SU-DHL-6 (cell line): ENCODE results near the gene GUK1.

ENCODE experiments used
- EZH2phosphoT487 ChIP-seq: fragments of 200-600 bp; sonication (generic), shearing (Covaris generic); conservative IDR thresholded peaks from 2 replicates; pipeline ENCODE4 v1.6.1; 2018; ENCODE audit warnings: mild to moderate bottlenecking, antibody characterized with exemption, low read length, moderate library complexity, mixed read lengths
- TF ChIP-seq, protein P1 (sequence below): fragments of 200-600 bp; sonication (generic); IDR thresholded peaks from one replicate; pipeline ENCODE4 v1.5.1; 2017; ENCODE audit warnings: antibody characterized with exemption, mild to moderate bottlenecking, low read length, moderate library complexity; ENCODE audit not compliant: insufficient read depth, poor library complexity, severe bottlenecking

DNA sequence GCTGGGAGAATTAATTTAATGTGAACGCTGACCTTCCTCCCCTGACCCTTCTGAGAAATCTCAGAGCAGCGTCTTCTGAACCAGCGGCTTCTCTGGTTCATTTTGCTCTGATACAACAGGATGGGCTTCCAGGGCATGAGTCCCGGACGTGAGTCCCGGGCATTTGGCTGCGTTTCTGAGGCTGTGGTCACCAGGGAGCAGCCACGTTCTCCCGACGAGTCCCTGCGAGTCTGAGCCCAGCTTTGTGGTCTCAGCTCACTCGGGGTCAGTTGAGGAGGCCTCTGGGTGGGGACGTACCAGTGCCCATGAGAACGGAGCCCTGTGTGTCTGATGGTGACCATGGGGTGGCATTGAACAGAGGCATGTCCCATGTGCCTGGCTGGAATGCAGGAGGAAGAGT, 50.1 kb downstream of the GUK1 start:
- TF ChIP-seq, protein P1, sequence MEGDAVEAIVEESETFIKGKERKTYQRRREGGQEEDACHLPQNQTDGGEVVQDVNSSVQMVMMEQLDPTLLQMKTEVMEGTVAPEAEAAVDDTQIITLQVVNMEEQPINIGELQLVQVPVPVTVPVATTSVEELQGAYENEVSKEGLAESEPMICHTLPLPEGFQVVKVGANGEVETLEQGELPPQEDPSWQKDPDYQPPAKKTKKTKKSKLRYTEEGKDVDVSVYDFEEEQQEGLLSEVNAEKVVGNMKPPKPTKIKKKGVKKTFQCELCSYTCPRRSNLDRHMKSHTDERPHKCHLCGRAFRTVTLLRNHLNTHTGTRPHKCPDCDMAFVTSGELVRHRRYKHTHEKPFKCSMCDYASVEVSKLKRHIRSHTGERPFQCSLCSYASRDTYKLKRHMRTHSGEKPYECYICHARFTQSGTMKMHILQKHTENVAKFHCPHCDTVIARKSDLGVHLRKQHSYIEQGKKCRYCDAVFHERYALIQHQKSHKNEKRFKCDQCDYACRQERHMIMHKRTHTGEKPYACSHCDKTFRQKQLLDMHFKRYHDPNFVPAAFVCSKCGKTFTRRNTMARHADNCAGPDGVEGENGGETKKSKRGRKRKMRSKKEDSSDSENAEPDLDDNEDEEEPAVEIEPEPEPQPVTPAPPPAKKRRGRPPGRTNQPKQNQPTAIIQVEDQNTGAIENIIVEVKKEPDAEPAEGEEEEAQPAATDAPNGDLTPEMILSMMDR, result no peak
- no peak for TF ChIP-seq EZH2phosphoT487
